ENCODE data around the gene AFG1L. TPM values are rescaled to one million over a fixed set of nuclear protein-coding genes. Genes with fewer than 3 reads are reported as not detected.

The AFG1L gene
- total and polyA plus RNA-seq, 8 donors, result 1.2 to 4.7 (median 3.8) TPM

GRCh38 chr6:108476847-108477430 is 182.1 kb downstream of the AFG1L start:
- DNase-seq, result no peak
- ATAC-seq, result no peak
- no peak for FAIRE-seq
- no peaks in the 10 kb centered on the region for H3K36me3 ChIP-seq
- no peak overlapping the region for H3K27ac ChIP-seq
- no peaks in the 10 kb centered on the region for H3K9me3 ChIP-seq
- intact Hi-C loops (cut with DNase I), result no loop called here
- no peaks in the 10 kb centered on the region for H3K27me3 ChIP-seq
- 84 to 88% methylated on average over 8 of the region's 8 CpGs for WGBS, 2 donors
- no peaks in the 10 kb centered on the region for H3K4me1 ChIP-seq
- no peak overlapping the region for H3K4me3 ChIP-seq
- no peak for TF ChIP-seq CTCF (IDR thresholded peaks at IDR 0.05)

GRCh38 chr6:108482559-108482958 is 187.7 kb downstream of the AFG1L start:
- no peak for ATAC-seq
- no peaks in the 10 kb centered on the region for H3K27me3 ChIP-seq
- no peaks in the 10 kb centered on the region for H3K9me3 ChIP-seq
- no peaks in the 10 kb centered on the region for H3K36me3 ChIP-seq
- intact Hi-C loops (cut with DNase I), result no loop called here
- no peak for TF ChIP-seq CTCF (IDR thresholded peaks at IDR 0.05)
- FAIRE-seq, result no peak
- 79 to 88% methylated on average over 2 of the region's 2 CpGs for WGBS, 2 donors
- DNase-seq, result no peak
- H3K4me1 ChIP-seq, result no peaks in the 10 kb centered on the region
- H3K27ac ChIP-seq, result no peak overlapping the region
- H3K4me3 ChIP-seq, result no peak overlapping the region

- DNase-seq, result no peak
- Histone ChIP-seq H3K27ac (no peak overlapping the region), H3K9me3 (no peaks in the 10 kb centered on the region), H3K4me3 (no peak overlapping the region), H3K27me3 (no peaks in the 10 kb centered on the region), H3K4me1 (no peaks in the 10 kb centered on the region), H3K36me3 (no peaks in the 10 kb centered on the region)
- TF ChIP-seq CTCF (IDR thresholded peaks at IDR 0.05), result no peak
- intact Hi-C loops (cut with DNase I), result no loop called here
- ATAC-seq, result no peak
- 68 to 74% methylated on average over 1 of the region's 1 CpG for WGBS, 2 donors
- no peak for FAIRE-seq
Measured at GRCh38 chr6:108484016-108484415, 189.2 kb downstream of the AFG1L start.

- TF ChIP-seq CTCF (IDR thresholded peaks at IDR 0.05), result no peak
- H3K27ac ChIP-seq, result no peak overlapping the region
- FAIRE-seq (no peak), DNase-seq (no peak), ATAC-seq (no peak)
- H3K4me1 ChIP-seq, result peaks cover 0 to 8% (median 6%) of the 10 kb centered on the region in 3 donors
- H3K27me3 ChIP-seq, result no peaks in the 10 kb centered on the region
- H3K4me3 ChIP-seq, result no peak overlapping the region
- 92 to 95% methylated on average over 5 of the region's 5 CpGs for WGBS, 2 donors
- no peaks in the 10 kb centered on the region for H3K36me3 ChIP-seq
- no peaks in the 10 kb centered on the region for H3K9me3 ChIP-seq
- intact Hi-C loops (cut with DNase I), result loop anchor here in 1 of 3 donors (10.0 kb wide), 1 partner anchor 375 kb away; no protein-coding TSS in a partner anchor
Measured at GRCh38 chr6:108489699-108490098, 194.8 kb downstream of the AFG1L start.

- H3K27me3 ChIP-seq, result no peaks in the 10 kb centered on the region
- H3K27ac ChIP-seq, result no peak overlapping the region
- peak; percentile 85 for FAIRE-seq
- no peaks in the 10 kb centered on the region for H3K9me3 ChIP-seq
- ATAC-seq, result peak; percentile 35 to 89 (median 76)
- no peak overlapping the region for H3K4me3 ChIP-seq
- DNase-seq, result no peak
- no peaks in the 10 kb centered on the region for H3K36me3 ChIP-seq
- peak in 3 of 4 donors; percentile 6 to 28 (median 27) for TF ChIP-seq CTCF (IDR thresholded peaks at IDR 0.05)
- peaks cover 5 to 8% (median 6%) of the 10 kb centered on the region in 3 donors for H3K4me1 ChIP-seq
- intact Hi-C loops (cut with DNase I), result loop anchor here in 1 of 3 donors (10.0 kb wide), 1 partner anchor 377 kb away; no protein-coding TSS in a partner anchor
Measured at GRCh38 chr6:108492131-108492766, 197.4 kb downstream of the AFG1L start.

All from pancreas (tissue), 10 donors.